ENCODE data around the gene PCTP.

PCTP gene

GRCh38 chr17:55750750-55751657 is at the start of gene PCTP:
PCTP (plus strand) TSS chr17:55751051; CDS start chr17:55751104, 53 bp downstream.
- DNase-seq = peak; percentile 49

GRCh38 chr17:55702150-55702549 is 48.7 kb upstream of the PCTP start:
- no peak for DNase-seq

GRCh38 chr17:55704401-55704800 is 46.5 kb upstream of the PCTP start:
- DNase-seq = no peak

- DNase-seq = no peak
Measured at GRCh38 chr17:55705847-55706246, 45.0 kb upstream of the PCTP start.

- peak; percentile 51 for DNase-seq
Measured at GRCh38 chr17:55706808-55707773, 43.8 kb upstream of the PCTP start.

GRCh38 chr17:55708175-55708974 is 42.5 kb upstream of the PCTP start:
- no peak for DNase-seq

GRCh38 chr17:55709440-55709839 is 41.4 kb upstream of the PCTP start:
- no peak for DNase-seq

GRCh38 chr17:55709984-55710383 is 40.9 kb upstream of the PCTP start:
- DNase-seq = no peak

GRCh38 chr17:55710410-55710809 is 40.4 kb upstream of the PCTP start:
- no peak for DNase-seq

GRCh38 chr17:55710829-55711496 is 39.9 kb upstream of the PCTP start:
- DNase-seq = no peak

GRCh38 chr17:55717432-55717831 is 33.4 kb upstream of the PCTP start:
- no peak for DNase-seq

GRCh38 chr17:55717898-55718735 is 32.7 kb upstream of the PCTP start:
- DNase-seq = peak; percentile 61

- DNase-seq = no peak
Measured at GRCh38 chr17:55720919-55721836, 29.7 kb upstream of the PCTP start.

GRCh38 chr17:55722016-55722736 is 28.7 kb upstream of the PCTP start:
- DNase-seq = no peak

GRCh38 chr17:55722742-55723487 is 27.9 kb upstream of the PCTP start, which contains the start of gene TMEM100:
TMEM100 (minus strand) TSS chr17:55722864; CDS start chr17:55721070, 1,794 bp downstream.
- DNase-seq = no peak

GRCh38 chr17:55723488-55723848 is 27.4 kb upstream of the PCTP start:
- DNase-seq = no peak

- DNase-seq = peak; percentile 95
Measured at GRCh38 chr17:55726440-55726839, 24.4 kb upstream of the PCTP start.

GRCh38 chr17:55727275-55727674 is 23.6 kb upstream of the PCTP start:
- no peak for DNase-seq

Measured in COR-L47 (cell line).